SH-SY5Y (cell line): ENCODE data around the gene GARNL3.

ENCODE experiments used
- GATA2 ChIP-seq: IDR thresholded peaks from 2 replicates; pipeline ENCODE4 v1.6.1; 2011; ENCODE audit warnings: mild to moderate bottlenecking, low read depth, low read length
- GATA3 ChIP-seq: IDR thresholded peaks from 2 replicates; pipeline ENCODE4 v1.6.1; 2011; ENCODE audit warnings: low read depth, mild to moderate bottlenecking, low read length, moderate library complexity

- TF ChIP-seq GATA2 (no peak), GATA3 (no peak)
Observed at GRCh38 chr9:127426756-127427155, 162.2 kb downstream of the GARNL3 start.
